ENCODE results near the gene RGS2.

Gene RGS2

DNA sequence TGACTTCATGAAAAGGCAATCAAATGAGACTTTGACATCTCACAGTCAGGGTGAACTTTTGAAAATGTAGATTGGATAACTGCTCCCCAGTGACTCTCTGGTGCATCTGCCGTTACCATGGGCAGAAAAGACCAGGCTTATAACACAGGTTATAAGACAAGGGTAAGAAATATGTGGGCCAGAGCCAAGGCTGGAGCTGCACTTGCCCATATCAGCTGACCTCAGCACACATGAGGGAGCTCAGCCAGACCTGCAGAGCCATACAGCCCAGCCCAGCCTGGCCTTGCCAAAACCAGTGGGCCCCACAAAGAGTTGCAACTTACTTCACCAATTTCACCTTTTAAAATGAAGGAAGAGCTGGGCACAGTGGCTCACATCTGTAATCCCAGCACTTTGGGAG lies 11.7 kb upstream of the RGS2 start:
- DNase-seq = no peak

DNA sequence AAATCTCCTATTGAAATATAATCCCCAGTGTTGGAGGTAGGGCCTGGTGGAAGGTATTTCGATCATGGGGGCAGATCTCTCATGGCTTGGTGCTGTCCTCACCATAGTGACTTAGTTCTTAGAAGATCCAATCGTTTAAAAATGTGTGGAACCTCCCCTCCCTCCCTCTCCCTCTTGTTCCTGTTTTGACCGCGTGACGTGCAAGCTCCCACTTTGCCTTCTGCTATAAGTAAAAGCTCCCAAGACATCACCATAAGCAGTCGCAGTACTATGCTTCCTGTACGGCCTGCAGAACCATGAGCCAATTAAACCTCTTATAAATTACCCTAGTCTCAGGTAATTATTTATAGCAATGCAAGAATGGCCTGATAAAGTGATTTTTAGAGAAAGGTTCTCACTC lies 10.9 kb upstream of the RGS2 start:
- DNase-seq = peak in 1 of 2 donors; percentile 37

- DNase-seq = no peak
These were observed 7.4 kb upstream of the RGS2 start for GRCh38 chr1:192801451-192801850.

DNA sequence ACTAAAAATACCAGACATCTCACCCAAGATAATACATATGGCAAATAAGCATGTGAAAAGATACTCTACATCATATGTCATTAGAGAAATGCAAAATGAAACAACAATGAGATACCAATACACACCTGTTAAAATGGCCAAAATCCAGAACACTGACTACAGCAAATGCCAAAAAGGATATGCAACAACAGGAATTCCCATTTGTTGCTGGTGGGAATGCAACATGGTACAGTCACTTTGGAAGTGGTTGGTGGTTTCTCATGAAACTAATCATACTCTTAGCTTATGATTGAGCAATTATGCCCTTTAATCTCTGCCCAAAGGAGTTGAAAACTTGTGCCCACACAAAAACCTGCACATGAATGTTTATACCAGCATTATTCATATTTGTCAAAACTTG lies 6.4 kb upstream of the RGS2 start:
- no peak for DNase-seq

GRCh38 chr1:192803501-192803900 lies 5.3 kb upstream of the RGS2 start:
- DNase-seq = no peak

GRCh38 chr1:192805832-192806323 lies 3.0 kb upstream of the RGS2 start:
- peak; percentile 95 to 96 for DNase-seq

DNA sequence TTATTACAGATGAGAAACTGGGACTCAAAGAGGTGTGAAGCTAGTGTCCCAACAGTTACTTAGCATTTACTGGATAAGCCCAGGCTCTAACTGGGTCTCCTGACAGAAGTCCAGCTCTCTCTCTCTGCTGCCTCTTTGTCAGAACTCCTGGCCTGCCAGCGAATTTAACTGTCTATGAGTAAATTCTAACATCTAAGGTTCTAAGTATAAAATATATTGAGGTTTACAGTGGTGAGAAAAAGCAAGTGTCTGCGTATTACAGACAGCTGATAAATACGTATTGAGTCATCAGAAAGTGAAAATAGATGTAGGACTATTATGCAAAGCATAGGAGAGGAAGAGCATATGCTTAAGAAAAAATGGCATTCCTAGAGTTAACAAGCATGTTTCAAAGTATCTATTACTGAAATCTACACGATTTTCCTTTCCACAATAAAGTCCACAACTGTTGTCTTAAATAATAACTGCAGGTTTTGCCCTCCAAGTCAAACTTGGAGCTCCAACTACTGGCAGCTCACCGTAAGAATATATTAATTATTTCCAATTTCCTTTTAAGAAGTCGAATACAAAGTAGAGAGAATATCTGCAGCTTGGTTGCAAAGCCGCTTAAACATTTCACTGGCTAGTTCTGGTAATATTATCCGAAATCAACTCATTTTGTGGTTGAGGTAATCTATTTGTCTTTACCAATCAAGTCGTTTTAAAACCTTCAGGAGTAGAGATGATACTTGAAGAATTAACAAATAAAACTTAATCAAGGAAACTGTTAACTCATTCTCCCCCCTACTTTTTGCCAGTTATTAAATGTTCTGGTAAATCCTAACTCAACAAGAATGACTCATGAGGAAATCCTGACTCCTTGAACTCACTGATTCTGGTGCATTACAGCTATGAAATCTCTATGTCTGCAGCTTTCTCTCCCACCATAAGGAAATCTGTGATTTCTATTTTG lies 1.4 kb upstream of the RGS2 start:
- peak; percentile 58 to 76 for DNase-seq

DNA sequence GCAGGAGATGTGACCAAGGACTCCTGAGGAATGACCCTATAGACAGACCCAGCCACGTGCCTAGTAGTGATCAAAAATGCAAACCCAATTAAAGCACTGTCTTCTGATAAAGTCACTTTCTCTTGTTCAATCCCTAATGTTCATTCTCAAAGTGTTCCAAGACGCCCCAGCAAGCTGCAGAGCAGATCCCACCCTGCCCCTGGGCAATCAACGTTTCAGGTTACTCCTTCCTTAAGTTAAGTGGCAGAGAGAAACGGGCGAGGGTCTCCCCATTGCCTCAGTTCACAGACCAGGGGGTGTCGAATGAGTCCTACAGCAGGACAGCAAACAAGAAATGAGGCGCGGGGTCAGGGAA lies 699 bp upstream of the RGS2 start:
- DNase-seq = no peak

- peak; percentile 57 for DNase-seq
These were observed 741 bp downstream of the RGS2 start for GRCh38 chr1:192809307-192810252.

DNA sequence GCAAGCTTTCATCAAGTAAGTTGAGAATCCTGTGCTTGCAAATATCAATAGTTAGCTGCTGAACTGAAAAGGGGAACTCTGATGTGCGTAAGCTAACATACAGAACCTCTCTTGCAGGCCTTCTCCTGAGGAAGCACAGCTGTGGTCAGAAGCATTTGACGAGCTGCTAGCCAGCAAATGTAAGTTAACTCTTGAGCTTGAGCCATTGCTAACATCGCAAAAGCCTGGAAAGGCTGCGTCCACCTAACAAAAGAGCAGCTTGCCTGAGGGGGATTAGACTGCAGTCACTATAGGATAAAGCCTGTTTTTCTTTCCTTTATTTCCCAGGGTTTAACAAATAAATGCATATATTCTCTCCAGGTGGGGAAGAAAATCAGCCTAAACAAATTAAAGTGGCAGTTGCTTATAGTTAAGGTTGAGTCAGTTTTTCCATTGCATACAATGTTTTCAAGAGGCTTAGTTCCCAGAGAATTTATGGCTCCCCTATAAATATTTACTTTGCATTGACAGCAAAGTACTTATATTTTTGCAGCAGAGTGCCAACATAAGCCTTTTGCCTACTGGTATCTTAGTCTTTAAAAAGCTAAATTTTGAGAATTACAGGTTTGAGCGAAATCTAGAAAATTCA lies 1.5 kb downstream of the RGS2 start:
- DNase-seq = peak; percentile 63 to 70

DNA sequence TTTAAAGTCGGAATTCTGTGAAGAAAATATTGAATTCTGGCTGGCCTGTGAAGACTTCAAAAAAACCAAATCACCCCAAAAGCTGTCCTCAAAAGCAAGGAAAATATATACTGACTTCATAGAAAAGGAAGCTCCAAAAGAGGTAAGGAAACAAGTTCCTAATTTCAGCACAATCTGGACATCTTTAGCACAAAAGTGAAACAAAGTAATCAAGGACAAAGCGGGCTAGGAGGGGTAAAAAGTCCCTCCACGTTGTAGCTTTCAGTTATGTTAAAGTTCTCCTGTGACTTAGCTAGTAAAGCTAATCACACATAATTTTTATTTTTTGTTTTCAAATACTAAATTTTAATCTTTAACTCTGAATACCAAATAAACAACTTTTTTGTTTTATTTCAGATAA lies 2.2 kb downstream of the RGS2 start:
- peak in 1 of 2 donors; percentile 31 for DNase-seq

- DNase-seq = no peak
These were observed 2.9 kb downstream of the RGS2 start for GRCh38 chr1:192811594-192812239.

- DNase-seq = no peak
These were observed 3.8 kb downstream of the RGS2 start for GRCh38 chr1:192812420-192813209.

DNA sequence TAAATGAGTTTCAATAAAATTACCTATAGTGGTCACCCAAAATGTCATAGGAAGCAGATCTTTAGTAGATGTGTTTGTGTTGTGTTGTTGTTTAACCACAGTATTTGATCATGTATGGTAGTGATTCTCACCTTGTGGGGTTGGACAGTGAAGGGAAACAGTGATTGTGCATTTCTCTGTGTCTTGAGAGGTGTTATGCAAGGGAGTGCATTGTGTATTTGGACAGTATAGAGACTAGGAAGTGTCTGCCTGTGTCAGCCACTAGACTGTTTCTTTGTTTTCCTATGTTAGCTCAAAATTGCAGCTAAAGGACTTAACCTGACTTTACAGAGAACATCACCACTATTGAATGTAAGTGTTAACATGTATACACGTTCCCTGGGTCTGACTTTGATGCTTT lies 6.0 kb downstream of the RGS2 start:
- DNase-seq = no peak

- DNase-seq = peak; percentile 54 to 56
These were observed 8.4 kb downstream of the RGS2 start for GRCh38 chr1:192817246-192817645.

GRCh38 chr1:192821296-192821695 lies 12.5 kb downstream of the RGS2 start:
- no peak for DNase-seq

- DNase-seq = no peak
These were observed 15.7 kb downstream of the RGS2 start for GRCh38 chr1:192824511-192824910.

- no peak for DNase-seq
These were observed 18.1 kb downstream of the RGS2 start for GRCh38 chr1:192826791-192827546.

GRCh38 chr1:192830595-192831246 lies 21.9 kb downstream of the RGS2 start:
- DNase-seq = no peak

GRCh38 chr1:192831706-192832355 lies 23.0 kb downstream of the RGS2 start:
- no peak for DNase-seq

Data from inflammatory macrophage treated with lipopolysaccharide for 1 hour (primary cell).